VCaP (cell line): ENCODE results near the gene SKI.

Experiments
- H3K27ac ChIP-seq: fragments of 450-650 bp; 2 replicates; pipeline ENCODE4 v1.5.1; 2017
- TF ChIP-seq, protein P1 (sequence below): fragments of 450-650 bp; conservative IDR thresholded peaks from 2 replicates; pipeline ENCODE4 v1.5.1; 2017; ENCODE audit warnings: mild to moderate bottlenecking, moderate library complexity

SKI gene

DNA sequence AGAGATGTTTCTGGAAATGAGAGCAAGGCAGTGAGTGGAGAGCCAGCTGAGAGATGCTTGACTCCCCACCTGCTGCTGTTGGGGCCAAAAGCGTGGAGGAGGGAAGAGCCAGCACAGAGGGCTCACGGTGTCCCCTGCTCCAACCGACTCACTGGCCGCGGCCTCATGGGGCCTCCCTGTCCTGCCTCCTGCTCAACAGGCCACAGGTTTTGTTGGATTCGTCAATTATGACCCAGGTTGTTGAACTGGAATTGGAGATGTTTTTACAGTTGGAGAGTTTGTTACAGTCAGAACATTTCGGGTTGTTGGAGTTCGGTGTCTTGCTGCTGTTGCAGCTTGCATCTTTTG is 21.4 kb downstream of the SKI start:
- TF ChIP-seq, protein P1, sequence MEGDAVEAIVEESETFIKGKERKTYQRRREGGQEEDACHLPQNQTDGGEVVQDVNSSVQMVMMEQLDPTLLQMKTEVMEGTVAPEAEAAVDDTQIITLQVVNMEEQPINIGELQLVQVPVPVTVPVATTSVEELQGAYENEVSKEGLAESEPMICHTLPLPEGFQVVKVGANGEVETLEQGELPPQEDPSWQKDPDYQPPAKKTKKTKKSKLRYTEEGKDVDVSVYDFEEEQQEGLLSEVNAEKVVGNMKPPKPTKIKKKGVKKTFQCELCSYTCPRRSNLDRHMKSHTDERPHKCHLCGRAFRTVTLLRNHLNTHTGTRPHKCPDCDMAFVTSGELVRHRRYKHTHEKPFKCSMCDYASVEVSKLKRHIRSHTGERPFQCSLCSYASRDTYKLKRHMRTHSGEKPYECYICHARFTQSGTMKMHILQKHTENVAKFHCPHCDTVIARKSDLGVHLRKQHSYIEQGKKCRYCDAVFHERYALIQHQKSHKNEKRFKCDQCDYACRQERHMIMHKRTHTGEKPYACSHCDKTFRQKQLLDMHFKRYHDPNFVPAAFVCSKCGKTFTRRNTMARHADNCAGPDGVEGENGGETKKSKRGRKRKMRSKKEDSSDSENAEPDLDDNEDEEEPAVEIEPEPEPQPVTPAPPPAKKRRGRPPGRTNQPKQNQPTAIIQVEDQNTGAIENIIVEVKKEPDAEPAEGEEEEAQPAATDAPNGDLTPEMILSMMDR: no peak
- H3K27ac ChIP-seq: peak overlapping the region; percentile 90

DNA sequence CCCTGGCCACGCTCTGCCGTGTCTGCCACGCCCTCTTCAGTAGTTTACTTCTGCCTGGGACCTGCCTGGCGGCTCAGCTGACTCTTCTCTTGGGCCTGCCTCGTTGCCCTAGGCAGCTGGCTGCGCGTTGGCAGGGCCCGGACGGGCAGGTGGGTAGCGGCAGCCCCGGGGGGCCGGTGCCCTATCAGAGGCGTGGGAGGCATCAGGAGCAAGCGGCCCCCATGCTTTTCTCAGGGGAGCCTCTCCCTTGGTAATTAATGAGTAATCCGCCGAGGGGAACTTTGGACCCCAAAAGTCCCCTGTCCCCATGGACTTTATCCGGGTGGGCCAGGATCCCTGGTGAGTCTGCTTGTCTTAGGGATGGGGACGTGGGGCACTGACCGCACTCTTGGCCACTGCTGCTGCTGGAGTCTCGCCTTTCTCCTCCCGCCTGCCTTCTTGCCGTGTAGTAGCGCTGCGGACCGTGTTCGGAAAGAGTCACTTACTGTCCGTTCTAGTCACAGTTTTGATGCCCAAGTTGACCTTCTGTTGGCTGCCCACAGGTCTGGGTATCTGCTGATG is 22.7 kb downstream of the SKI start:
- H3K27ac ChIP-seq: peak overlapping the region; percentile 90

DNA sequence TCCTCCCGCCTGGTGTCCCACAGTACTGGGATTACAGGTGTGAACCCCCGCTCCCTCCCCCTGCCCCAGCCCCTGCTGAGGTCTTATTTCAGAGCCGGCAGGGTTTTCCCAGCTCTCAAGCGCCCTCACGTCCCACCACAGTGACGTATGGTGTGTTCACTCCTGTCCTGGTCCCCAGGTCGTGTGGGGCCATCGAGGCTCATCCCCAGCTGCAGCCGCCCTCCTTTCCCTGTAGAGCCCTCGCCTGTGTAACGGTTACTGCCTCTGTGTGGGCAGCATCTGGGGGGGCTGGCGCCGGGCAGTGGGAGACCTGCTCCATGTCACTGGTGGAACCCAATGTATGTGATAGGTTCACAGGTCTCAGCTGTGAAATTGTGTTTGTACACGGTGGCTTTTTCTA is 23.2 kb downstream of the SKI start:
- H3K27ac ChIP-seq: peak overlapping the region; percentile 90
- TF ChIP-seq, protein P1: no peak

More for the DNA sequence above, 22.7 kb downstream of the SKI start:
- TF ChIP-seq, protein P1: no peak

DNA sequence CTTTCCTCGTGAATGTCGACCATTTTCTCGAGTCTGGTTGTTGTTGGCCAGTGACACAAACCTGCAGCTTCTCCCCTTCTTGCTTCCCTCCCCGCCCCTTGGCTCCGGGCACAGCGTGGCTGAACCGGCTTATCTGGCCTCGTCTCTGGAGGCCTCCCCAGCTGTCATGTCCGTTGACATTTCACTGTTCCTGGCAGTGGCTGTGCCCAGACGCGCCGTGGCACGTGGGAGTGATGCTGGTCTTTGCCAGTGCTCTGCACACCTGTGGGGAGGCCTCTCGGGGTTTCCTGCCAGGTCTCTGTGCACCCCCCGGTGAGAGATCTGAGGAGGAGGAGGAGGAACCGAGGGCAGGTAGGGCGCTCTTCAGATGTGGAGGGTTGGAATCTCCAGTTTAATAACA is 23.7 kb downstream of the SKI start:
- peak overlapping the region; percentile 90 for H3K27ac ChIP-seq
- TF ChIP-seq, protein P1: no peak

DNA sequence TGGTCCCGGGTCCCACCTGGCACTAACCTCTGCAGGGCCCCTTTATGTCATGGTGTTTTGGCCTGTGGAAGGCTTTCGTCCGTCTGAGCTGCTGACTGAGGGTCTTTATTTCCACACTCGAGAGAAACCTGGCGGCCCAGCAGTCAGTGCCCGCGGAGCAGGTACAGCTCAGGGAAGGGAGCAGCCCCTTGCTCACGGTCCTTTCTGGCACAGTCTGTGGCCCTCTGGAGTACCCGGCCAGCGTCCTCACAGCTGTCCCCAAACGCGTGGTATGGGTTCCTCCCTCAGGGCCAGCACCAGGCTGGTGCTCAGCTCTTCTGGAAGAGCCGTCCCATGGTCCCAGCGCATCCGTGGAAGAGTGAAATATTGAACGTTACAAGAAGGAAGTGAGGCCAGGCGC is 24.3 kb downstream of the SKI start:
- peak overlapping the region; percentile 90 for H3K27ac ChIP-seq
- TF ChIP-seq, protein P1: no peak

DNA sequence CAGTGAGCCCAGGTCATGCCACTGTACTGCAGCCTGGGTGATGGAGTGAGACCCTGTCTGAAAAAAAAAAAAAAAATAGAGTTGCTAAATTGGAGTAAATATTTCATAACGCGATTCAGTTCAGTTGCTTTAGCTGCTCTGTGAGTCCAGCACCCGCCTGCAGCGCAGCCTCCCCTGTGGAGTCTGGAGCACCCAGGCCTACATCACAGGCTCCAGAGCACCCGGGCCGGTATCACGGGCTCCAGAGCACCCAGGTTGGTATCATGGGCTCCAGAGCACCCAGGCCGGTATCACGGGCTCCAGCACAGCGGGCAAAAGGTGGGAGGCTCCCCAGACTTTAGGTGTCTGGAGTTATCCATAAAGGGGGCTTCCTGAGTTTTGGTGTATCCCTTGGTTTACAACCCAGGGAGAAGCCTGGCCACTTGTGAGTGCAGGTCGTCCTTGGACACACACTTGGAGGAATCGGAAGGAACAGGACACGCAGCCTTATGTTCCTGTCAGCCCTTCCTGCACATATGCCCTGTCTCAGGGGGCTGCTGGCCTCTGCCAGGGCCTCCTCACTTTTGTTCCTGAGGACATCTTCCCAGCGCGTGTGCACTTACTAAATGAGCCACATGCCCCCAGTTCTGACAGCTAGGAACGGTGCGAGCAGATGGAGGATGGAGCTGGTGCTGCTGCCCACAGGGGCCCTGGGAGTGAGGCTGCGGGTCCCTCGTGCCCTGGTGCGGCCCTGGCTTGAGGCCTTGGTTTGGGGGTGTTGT is 25.1 kb downstream of the SKI start:
- TF ChIP-seq, protein P1: no peak
- peak overlapping the region; percentile 90 for H3K27ac ChIP-seq

DNA sequence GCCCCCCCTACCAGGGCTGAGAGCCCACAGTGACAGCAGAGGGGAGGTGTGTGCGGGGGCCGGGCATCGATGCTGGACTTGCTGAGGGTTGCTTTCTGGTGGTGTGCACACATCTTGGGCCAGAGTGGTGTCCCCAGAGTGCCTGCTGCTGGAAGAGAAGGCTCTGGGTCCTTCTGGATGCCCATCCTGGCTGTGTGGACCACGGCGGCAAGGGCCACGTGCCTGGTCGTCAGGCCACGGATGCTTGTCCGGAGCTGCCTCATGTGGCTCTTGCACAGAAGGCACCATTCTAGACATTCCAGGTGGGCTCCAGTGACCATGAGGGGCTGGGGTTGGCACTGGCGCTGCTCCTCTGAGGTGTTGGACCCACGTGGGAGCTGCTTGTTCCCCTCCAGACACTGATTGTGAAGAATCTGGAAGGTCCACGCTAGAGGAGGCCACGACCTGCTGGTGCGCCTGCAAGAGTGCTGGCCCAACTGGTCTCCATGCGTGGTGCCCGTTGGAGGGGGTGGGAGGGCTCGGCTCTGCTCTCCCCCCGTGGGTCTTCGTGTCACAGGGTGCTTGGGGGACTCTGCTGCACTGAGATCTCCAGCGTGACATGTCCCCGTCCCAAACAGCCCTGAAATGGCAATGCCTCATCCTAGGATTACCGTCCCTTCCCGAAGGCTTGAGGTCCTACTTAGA is 25.8 kb downstream of the SKI start:
- H3K27ac ChIP-seq: peak overlapping the region; percentile 90; the same call in 1 of the 2 replicates
- TF ChIP-seq, protein P1: no peak
